Right forelimb (tissue), 1 donor: Measurements from ENCODE around the gene SLX9.

Experiments used
- DNase-seq: peaks from one replicate; pipeline ENCODE4 v3.0.0-alpha.2; 2018

SLX9 gene

DNA sequence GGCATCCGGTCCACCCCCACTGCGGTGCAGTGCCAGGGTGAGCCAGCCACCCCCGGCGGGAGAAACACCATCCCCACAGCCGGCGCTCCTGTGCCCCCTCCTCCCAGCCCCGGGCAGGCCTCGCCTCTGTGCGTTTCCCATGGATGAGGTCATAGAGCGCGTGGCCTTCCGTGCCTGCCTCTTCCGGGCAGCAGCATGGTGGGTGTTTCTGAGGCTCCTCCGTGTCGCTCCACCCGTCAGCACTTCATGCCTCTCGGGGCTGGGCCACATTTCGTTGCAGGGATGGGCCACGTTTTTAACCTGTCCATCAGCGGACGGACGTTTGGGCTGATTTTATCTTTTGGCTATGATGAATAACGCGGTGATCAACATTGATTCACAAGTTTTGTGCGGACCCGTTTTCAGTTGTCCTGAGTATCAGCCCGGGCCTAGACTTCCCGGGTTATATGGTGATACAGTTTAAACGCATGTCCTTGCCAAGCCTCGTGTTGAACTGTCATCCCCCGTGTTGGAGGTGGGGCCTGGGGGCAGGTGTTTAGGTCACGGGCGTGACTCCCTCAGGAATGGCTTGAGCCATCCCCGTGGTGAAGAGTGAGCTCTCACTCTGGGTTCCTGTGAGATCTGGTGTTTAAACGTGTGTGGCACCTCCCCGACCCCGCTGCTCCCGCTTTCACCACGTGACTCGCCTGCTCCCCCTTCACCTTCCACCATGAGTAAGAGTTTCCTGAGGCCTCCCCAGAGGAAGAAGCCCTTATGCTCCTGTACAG, 64.8 kb downstream of the SLX9 start:
- peak; percentile 22 for DNase-seq

DNA sequence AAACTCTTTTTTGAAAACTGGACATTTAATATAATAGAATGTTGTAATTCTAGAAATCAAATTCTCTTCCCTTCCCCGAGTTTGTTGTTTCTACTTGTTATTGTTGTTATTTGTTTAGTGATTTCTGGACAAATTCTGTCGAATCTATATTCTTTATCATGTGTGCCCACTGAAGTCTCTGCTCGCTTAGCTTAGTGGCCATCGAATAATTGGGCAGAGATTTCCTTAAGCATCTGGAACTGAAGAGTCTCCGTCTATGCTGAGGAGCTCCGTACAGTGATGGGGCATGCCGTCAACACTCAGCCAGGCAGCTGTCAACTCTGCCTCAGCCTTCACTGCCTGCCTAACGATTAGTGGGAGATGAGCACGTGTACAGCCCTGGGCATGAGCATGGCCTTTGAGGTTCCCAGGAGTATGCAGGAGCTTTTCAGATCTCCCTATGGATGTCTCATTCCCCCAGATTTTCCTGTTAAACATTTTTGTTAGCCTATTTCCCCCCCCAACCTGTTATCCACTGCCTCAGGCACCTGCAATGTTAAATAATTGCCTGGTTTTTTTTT, 66.8 kb downstream of the SLX9 start:
- DNase-seq: peak; percentile 30

DNA sequence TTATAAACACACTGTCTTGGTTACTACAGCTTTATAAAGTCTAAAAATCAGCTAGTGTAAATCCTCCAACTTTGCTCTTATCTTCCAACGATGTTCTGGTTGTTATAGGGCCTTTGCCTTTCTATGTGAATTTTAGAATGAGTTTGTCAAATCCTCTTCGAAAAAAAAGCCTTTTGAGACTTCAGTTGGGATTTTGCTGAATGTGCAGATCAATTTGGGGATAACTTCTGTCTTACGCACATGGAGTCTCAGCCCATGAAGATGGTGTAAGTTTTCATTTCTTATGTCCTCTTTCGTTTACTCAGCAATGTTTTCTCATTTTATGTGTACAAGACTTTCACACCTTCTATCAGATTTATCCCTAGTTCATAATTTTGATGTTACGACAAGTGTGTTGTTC, 69.8 kb downstream of the SLX9 start:
- DNase-seq: no peak

DNA sequence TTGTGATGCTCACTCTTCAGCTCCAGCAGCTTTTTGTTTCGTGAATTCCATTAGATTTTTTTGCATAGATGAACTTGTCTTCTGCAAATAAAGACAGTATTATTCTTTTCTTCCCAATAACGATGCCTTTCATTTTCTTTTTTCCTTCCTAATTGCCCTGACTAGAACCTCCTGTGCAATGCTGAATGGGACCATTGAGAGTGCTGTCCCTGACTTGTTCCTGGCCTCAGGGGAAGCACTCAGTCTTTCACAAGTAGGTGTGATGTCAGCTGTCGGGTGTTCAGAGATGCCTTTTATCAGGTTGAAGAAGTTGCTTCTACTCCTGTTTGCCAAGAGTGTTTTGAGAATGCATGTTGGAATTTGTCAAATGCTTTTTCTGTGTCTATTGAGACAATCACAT, 70.3 kb downstream of the SLX9 start:
- DNase-seq: no peak

DNA sequence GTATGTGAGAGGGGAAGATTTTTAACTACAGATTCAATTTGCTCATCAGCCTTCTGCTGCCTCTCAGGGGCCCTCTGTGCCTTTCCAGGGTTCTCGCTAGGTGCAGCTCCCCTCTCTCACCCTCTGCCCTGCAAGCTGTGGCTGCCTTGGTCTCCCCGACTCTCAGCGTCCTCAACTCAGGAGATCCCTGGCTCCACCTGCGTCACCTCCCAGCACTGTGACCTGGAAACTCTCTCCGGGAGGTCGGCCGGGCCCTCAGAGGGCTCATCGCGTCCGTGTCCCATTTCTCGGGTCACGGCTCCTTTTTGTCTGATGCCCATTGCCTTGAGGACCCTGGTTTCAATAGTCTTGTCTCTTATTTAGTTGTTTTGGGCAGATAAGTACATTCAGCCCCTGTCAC, 71.0 kb downstream of the SLX9 start:
- no peak for DNase-seq

DNA sequence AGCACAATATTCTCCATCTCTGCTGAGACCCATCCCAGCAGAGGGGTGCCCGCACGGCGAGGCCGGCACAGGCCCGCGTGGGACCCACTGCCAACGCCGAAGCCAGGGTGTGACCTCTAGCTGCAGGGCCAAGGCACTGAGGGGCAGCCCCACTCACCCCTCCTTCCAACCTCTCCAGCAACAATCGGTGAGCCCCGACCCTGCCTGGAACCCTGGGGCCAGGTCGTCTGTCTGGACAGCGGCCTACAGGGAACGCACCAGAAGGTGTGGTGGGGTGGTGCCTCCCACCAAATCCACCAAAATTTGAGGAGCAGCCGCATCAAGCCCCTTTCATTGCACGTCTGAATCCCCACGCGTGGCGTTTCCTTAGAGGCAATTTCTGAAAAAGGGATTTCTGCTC, 71.6 kb downstream of the SLX9 start:
- DNase-seq: peak; percentile 20

DNA sequence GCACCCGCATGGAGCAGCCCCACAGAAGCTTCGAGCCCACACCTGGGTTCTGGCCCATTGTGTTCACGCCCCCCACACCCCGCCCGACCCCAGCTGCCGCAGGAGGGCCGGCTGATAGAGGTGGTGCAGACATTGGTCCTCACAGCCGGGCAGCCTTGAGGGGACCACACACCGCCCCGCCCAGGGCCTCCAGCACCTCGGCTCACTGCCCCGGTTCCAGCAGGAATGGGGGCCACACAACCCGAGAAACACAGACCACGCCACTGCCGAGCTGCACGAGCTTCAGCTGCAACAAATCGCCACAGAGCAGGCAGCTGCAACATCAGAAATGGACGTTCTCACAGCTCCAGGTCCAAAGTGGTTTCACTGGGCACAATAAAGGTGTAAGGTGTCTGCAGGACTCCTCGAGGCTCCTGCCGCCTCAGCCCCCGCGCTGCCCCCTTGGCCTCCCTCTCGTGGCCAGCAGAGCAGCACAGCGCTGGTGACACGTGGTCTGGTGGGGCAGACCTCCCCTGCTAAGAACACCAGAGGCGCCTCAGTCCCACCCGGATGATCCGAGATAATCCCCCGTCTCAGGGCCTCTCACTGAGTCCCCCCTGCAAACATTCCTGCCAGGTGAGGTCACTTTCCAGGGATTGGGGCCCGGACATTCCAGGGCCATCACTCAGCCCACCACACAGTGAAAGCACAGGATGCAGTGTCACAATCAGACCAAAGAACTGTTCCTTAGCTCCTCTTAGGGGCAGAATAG, 72.3 kb downstream of the SLX9 start:
- DNase-seq: peak; percentile 72

DNA sequence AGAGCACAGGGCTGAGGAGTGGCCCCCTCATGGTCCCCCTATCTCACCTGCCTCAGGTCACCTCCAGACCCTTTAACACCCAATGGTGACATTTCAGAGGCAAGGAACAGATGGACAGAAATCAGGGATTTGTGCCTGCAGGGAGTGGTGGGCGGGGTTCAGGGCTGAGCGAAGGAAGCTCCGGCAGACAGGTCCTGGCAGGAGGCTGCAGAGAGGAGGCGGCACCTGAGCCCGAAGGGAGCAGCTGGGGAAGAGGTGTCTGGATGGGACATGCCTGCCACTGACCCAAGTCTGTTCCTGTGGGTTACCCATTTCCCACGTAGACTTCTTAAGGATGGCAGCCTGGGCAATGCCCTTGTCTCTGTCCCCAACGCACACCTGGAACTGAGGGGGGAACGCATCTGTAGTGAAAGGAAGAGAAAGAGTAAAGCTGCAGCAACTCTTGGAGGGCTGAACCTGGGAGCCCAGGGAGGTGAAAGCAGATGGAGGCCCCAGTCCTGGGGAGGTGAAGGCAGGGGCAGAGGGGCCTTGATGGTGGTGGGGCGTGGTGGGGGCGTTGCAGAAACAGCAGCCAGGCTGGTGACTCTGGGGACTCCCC, 72.9 kb downstream of the SLX9 start:
- DNase-seq: no peak

DNA sequence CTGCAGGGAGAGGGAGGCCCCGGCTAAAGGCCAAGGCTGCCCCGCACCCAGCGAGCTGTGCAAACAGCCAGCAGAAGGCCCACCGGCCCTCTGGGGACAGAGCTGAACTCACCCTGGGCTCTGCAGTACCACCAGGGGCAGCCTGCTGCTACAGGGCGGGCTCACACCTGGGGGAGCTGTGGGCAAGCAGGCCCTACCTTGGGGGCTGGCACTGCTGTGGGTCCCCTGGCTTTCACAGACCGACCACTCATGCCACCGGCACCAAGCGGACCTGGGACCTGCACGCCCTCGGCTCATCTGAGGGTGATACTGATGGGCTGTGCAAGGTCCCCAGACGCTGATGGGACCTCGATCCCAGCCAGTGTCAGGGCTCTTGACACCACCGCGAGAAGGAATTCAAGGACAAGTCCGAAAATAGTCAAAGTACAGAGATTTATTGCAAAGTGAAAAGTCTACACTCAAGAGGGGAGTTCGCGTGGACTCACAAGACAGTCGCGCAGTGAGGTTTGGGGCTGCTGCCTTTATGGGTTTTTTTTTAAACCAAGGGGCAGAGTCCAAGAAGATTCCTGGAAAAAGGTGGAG, 73.5 kb downstream of the SLX9 start:
- peak; percentile 38 for DNase-seq

DNA sequence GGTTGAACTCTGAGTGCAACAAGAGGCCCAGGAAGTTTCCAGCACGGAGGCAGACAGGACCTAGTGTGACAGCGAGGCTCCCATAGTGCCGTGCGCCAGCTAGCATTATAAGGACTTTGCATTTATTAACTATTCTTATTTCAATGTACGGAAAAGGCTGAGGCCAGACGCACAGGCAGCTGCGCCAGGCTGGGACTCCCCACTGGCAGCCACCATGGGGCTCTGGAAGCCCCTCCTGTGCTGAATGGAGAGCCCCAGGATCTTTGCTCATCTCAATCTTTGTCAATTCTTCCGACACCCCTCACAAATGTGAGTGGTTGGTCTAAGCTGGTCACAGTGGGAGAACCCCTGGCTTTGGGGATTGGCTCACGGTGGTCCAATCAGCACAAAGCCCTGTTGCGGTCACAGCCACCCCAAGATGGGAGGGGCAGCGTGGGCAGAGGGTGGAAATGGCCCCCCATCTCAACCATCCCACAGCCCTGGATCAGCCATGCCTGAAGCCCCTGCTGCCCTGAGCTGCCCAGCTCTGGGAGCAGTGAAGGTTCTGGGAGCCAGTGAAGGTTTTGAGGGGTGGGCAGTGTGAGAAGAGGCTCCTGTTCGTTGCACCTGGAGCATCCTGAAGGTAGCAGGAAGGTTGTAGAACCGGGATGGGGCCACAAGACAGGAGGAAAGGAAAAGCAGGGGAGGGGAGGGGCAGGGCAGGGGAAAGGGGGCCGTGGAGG, 75.1 kb downstream of the SLX9 start:
- DNase-seq: peak; percentile 29

DNA sequence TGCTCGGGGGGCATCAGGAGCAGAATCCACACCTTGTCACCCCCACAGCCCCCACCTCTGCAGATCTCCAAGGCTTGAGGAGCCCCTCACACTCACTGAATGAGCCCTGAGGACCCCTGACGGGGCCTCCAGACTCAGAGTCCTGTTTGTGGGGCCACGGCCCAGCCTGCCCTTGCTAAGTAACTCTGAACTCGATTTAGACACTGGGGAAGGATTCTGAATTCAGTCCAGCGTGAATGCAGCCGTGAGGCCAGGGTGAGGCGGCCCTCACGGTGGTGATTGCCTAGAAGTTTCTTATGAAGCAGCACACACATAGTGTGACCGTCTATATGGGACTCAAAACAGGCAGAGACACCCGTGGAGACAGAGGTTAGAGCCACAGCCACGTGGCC, 75.6 kb downstream of the SLX9 start:
- DNase-seq: peak; percentile 41

DNA sequence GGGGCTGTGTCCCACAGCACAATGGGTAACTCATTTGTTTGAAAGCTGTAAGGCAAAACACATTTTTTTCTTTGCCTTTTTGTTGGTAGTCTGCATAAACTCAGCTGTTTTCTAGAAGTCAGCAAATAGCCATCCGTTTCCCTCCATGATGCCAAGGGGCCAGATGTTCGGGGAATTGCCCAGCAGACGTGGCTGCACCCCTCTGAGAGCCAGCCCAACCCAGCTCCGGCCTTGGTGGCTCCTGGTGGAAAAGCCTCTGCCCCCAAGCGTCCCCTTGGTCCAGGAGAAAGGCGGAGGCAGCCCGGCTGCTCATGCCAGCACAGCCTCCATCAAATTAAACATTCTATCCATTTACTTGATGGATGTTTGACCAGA, 76.2 kb downstream of the SLX9 start:
- peak; percentile 64 for DNase-seq

DNA sequence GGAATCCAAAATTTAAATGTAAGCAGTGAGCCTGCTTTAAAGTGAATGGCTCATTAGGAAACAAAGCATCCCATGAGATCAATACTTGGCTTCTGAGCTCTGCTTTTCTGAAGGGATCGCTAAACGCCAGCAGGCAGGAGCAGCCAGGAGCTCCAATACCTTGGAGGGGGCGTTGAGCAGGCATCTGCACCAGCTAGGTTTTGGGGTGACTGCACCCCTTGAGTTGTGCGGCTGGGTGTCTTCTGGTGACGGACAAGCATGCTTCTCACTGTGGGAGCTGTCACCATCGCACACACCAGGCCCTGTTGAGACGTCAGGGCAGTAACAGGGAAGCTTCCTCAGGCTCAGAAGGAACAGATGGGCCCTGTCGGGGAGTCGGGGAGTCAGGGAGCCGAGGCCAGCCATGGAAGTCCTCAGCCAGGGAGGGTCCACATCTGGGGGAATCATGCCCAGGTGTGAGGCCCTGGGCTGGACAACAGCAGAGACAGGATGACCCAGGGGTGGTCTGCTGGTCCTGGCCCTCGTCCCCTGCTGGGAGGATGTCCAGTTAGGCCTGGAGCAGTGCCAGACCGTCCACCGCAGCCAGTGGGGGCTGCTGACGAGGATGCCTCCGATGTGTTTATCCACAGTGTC, 76.7 kb downstream of the SLX9 start:
- peak; percentile 51 for DNase-seq

DNA sequence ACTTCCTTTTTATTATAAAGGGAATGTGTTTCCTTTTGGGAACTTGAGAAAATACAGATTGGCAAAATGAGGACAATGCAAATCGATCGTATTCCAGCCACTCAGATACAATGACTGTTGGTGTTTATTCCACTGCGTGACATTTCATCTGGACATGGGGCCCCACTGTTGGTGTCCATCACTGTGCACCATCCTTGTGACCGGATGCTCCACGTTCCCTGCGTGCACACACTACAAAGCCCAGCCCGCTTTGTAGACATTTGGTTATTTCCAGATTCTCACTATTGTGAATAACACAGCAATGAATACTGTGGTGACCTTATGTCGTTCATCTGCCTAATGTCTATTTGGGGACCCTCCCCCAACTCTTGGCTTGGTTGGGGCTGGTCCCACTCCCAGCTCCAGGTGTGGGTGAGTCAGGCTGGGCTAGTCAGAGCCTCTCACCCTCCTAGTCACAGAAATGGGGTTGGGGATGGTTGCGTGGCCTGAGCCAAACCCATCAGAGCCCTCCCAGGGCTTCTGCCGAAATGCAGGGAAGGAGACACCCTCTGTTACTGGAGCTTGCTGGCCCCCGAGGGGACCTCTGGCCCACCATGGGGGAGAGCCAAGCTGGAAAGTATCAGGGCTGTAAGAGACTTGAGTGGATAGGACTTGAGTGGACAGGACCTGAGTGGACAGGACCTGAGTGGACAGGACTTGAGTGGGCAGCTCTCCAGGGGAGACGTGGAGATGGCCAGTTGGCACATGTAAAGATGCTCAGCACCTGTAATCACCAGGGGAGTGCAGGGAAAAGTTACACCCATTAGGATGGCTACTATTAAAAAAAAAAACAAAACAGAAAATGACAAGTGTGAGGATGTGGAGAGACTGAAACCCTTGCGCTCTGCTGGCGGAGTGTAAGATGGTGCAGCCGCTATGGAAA, 77.5 kb downstream of the SLX9 start:
- DNase-seq: peak; percentile 46

DNA sequence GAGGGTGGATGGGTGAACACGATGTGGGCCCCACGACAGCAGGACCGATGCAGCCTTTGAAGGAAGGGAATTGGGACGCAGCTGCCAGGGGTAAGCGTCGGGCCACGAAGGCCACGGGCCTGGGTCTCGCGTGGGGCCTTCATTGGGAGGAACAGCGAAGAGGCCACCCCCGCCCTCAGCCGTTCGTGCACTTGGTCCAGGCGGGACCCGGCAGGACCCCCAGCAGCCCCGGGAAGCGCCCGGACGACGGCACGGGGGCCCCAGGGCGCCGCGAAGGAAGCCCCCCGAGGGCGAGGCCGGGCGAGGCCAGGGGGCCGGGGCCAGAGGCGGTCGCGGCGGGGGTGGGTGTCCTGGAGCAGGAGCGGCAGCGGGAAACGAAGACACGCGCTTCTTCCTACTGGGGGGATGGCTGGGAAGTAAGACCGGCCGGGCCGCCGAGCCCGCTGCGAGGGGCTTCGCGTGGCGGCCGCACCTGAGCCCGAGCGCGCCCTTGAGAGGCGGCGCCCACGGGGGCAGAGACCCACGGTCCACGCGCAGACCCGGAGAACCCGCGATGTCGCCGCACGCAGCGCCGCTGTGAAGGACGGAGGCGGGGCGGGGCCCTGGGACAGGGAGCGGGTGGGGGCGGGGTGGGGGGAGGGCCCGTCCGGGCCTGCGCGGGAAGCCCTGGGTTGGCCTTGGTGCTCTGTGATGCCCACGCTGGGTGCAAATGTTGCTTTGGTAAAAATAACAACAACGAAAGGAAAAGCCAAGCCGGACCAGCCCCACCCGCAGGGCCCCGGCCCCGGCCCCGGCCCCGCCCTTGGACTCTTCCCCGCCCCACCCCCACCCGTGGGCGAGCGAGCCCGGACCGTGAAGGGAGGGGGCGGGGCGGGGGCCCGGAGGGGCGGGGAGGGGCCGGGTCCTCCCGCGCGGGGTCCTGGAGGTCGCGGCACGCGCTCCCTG, 78.6 kb downstream of the SLX9 start:
- peak; percentile 51 for DNase-seq

DNA sequence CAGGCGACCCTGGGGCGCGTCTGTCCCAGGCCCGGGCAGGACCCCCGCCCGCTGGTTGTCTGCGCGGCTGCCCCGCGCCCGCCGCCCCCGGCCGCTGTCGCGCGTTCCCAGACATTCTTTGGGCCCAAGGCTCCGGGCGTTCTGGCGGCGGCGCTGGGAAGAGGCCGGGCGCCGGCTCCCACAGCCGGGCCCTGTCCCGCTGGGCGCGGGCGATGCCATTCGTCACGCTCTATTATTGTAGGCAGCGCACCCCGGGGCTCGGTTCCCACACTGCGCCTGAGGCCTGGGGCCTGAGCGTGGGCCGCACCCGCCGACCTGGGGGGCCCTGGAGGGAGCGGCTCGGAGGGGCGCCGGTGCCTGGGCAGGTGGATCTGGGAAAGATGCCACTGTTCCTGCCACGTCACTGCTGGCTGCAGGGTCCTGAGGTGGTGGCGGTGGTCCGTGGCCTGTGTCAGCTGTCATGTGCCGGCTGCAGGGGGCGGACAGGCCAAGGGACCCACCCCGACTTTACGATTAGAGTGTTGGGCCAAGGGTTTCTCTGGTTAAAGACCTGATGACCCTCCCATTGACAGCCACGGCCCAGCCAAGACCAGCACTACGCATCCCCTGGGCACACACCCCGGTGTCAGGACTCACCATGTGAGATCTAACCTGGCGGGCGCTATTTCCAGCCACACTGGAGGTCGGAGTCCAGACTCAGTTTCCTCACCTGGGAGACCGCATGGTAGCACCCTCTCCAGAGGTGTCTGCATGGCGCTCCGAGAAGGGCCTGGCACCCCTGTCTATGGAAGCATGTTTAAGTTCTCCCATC, 79.5 kb downstream of the SLX9 start:
- peak; percentile 51 for DNase-seq

DNA sequence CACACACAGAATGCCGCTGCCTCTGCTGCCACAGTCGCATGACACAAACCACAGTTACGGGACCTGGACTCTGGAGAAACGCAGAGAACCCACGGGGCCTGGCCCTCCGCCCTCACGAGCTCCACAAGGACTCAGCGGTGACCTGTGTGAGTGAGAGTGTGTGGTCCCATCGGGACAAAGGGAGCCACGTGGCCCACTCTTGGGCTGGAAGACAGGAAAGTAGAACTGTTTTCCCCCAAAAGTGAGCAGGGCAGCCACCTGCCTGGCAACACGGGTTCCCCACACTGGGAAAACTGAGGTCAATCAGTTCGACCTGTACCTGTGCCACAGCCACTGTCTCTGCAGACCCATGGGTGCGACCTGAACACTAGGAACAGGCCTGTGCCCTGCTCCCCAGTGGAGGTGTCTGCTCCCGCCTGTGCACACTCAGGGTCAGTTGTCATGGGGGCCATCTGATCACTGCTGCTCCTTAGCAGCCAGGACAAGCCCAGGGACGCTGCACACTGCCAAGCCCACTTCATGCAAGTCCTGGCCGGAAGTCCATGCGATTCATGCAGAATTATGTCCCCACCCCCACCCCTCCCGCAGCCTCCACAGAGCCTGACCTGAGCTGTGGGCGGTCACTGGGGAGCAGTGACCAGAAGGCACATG, 80.2 kb downstream of the SLX9 start:
- peak; percentile 38 for DNase-seq
